GM23338 (cell line): Measurements from ENCODE around the gene CLDN11. TPM values are rescaled to one million over a fixed set of nuclear protein-coding genes. Genes with fewer than 3 reads are reported as not detected.

Experiments
- ATAC-seq: fragments of 200-7000 bp; cut with Tn5 transposase; 3 replicates; pipeline ENCODE4 v1.9.1; 2020
- DNase-seq: peaks from one replicate; pipeline ENCODE4 v3.0.0-alpha.2; 2015; ENCODE audit warnings: low spot score
- H2AFZ ChIP-seq: fragments of 200-600 bp; sonication (generic); 2 replicates; pipeline ENCODE4 v1.8.0; 2016; ENCODE audit warnings: antibody characterized with exemption, mild to moderate bottlenecking, moderate library complexity
- H3F3A ChIP-seq: fragments of 200-600 bp; sonication (generic); replicated peaks from 2 replicates; pipeline ENCODE4 v1.8.0; 2017; ENCODE audit warnings: antibody characterized with exemption, mixed run types, low read depth
- H3K27ac ChIP-seq: fragments of 200-600 bp; sonication (generic); 2 replicates; pipeline ENCODE4 v1.6.1; 2016; ENCODE audit warnings: low read depth
- H3K27me3 ChIP-seq: fragments of 200-600 bp; sonication (generic); 2 replicates; pipeline ENCODE4 v1.8.0; 2016; ENCODE audit warnings: mild to moderate bottlenecking, mixed run types, moderate library complexity; ENCODE audit not compliant: insufficient read depth
- H3K36me3 ChIP-seq: fragments of 200-600 bp; sonication (generic); 2 replicates; pipeline ENCODE4 v1.8.0; 2016; ENCODE audit warnings: mild to moderate bottlenecking; ENCODE audit not compliant: insufficient read depth
- H3K4me1 ChIP-seq: fragments of 200-600 bp; sonication (generic); 2 replicates; pipeline ENCODE4 v1.8.0; 2016; ENCODE audit warnings: mild to moderate bottlenecking, moderate library complexity; ENCODE audit not compliant: insufficient read depth
- H3K4me2 ChIP-seq: fragments of 200-600 bp; sonication (generic); 2 replicates; pipeline ENCODE4 v1.7.1; 2017; ENCODE audit warnings: mixed run types
- H3K4me3 ChIP-seq: fragments of 200-600 bp; sonication (generic); 2 replicates; pipeline ENCODE4 v1.6.1; 2016; ENCODE audit warnings: mixed run types
- H3K79me2 ChIP-seq: fragments of 200-600 bp; sonication (generic); replicated peaks from 2 replicates; pipeline ENCODE4 v1.8.0; 2017; ENCODE audit warnings: mild to moderate bottlenecking; ENCODE audit not compliant: insufficient read depth
- H3K9me2 ChIP-seq: fragments of 200-600 bp; sonication (generic); 2 replicates; pipeline ENCODE4 v1.8.0; 2017; ENCODE audit not compliant: insufficient read depth
- H4K20me1 ChIP-seq: fragments of 200-600 bp; sonication (generic); replicated peaks from 2 replicates; pipeline ENCODE4 v1.8.0; 2017; ENCODE audit warnings: mild to moderate bottlenecking; ENCODE audit not compliant: insufficient read depth
- H3K27ac Mint-ChIP-seq: 2 replicates; pipeline ENCODE4 v1.8.0; 2020; ENCODE audit warnings: inconsistent platforms, mild to moderate bottlenecking, moderate library complexity, mixed read lengths
- H3K27me3 Mint-ChIP-seq: 3 replicates; pipeline ENCODE4 v1.8.0; 2022; ENCODE audit warnings: low read depth, mild to moderate bottlenecking, moderate library complexity, mixed read lengths, inconsistent platforms; ENCODE audit not compliant: insufficient read depth, poor library complexity
- H3K36me3 Mint-ChIP-seq: 3 replicates; pipeline ENCODE4 v1.8.0; 2021; ENCODE audit warnings: low read depth, mild to moderate bottlenecking, inconsistent platforms, moderate library complexity, mixed read lengths
- H3K4me1 Mint-ChIP-seq: 3 replicates; pipeline ENCODE4 v1.8.0; 2020; ENCODE audit warnings: mild to moderate bottlenecking, inconsistent platforms, mixed read lengths
- H3K4me3 Mint-ChIP-seq: 3 replicates; pipeline ENCODE4 v1.8.0; 2021; ENCODE audit warnings: moderate library complexity, mild to moderate bottlenecking, inconsistent platforms, mixed read lengths
- H3K9me3 Mint-ChIP-seq: 3 replicates; pipeline ENCODE4 v1.8.0; 2020; ENCODE audit warnings: moderate library complexity, mild to moderate bottlenecking, inconsistent platforms, mixed read lengths
- CREB1 ChIP-seq: fragments of 250-450 bp; sonication (Bioruptor Pico); IDR thresholded peaks from 2 replicates; pipeline ENCODE4 v1.5.0; 2020; ENCODE audit warnings: low read depth, mild to moderate bottlenecking, moderate library complexity
- CTCF ChIP-seq, 2 experiments: fragments of 200-600 bp in 1 of 2; sonication (generic) in 1 of 2; conservative IDR thresholded peaks; 2 replicates each; pipeline versions ENCODE4 v1.5.1 to v1.6.1; 2016 to 2017; ENCODE audit warnings: antibody characterized with exemption in 2 of 2, low read depth in 2 of 2, mild to moderate bottlenecking in 2 of 2, moderate library complexity in 1 of 2
- ETS1 ChIP-seq: IDR thresholded peaks from 2 replicates; pipeline ENCODE4 v1.6.1; 2016; ENCODE audit warnings: antibody characterized with exemption
- EZH2 ChIP-seq: fragments of 200-600 bp; sonication (generic); IDR thresholded peaks from one replicate; pipeline ENCODE4 v1.8.0; 2017; ENCODE audit warnings: antibody characterized with exemption, mild to moderate bottlenecking, low read depth; ENCODE audit not compliant: unreplicated experiment
- EZH2phosphoT487 ChIP-seq: fragments of 200-600 bp; sonication (generic); IDR thresholded peaks from one replicate; pipeline ENCODE4 v1.8.1; 2018; ENCODE audit warnings: antibody characterized with exemption; ENCODE audit not compliant: unreplicated experiment
- JUNB ChIP-seq: IDR thresholded peaks from one replicate; pipeline ENCODE4 v1.6.1; 2016; ENCODE audit warnings: antibody characterized with exemption; ENCODE audit not compliant: unreplicated experiment
- NANOG ChIP-seq: IDR thresholded peaks from 2 replicates; pipeline ENCODE4 v1.6.1; 2016; ENCODE audit warnings: antibody characterized with exemption, borderline replicate concordance
- POLR2AphosphoS5 ChIP-seq: IDR thresholded peaks from 2 replicates; pipeline ENCODE4 v1.6.1; 2016; ENCODE audit warnings: antibody characterized with exemption, low read depth
- REST ChIP-seq: IDR thresholded peaks from one replicate; pipeline ENCODE4 v1.6.1; 2018; ENCODE audit warnings: antibody characterized with exemption; ENCODE audit not compliant: unreplicated experiment
- STAT1 ChIP-seq: IDR thresholded peaks from one replicate; pipeline ENCODE4 v1.6.1; 2016; ENCODE audit warnings: antibody characterized with exemption; ENCODE audit not compliant: unreplicated experiment
- ZNF114 ChIP-seq: fragments of 250-450 bp; sonication (Bioruptor Pico); IDR thresholded peaks from 2 replicates; pipeline ENCODE4 v1.5.0; 2020; ENCODE audit warnings: mild to moderate bottlenecking, moderate library complexity
- ZNF331 ChIP-seq: fragments of 250-450 bp; sonication (Bioruptor Pico); IDR thresholded peaks from 2 replicates; pipeline ENCODE4 v1.5.0; 2020; ENCODE audit warnings: low read depth, mild to moderate bottlenecking, moderate library complexity
- ZNF462 ChIP-seq: fragments of 250-450 bp; sonication (Bioruptor Pico); IDR thresholded peaks from 2 replicates; pipeline ENCODE4 v1.5.0; 2020; ENCODE audit warnings: mild to moderate bottlenecking, moderate library complexity
- polyA plus RNA-seq: library from polyadenylated mRNA; unstranded; fragments of >200 nt; fragmentation: Nextera tagmentation; extraction: Ambion mirVana; gene quantifications from 2 replicates; pipeline ENCODE4 v1.2.1, GENCODE V29; 2016
- total RNA-seq: library from RNA; depleted of rRNA; stranded (reverse); fragments of >200 nt; shearing (Covaris generic); gene quantifications from 2 replicates; pipeline ENCODE4 v1.2.3, GENCODE V29; 2014

CLDN11 gene
- total and polyA plus RNA-seq, 2 experiments from 2014 or later: 5.2 to 8.3 TPM

- DNase-seq: no peak
- no peaks in the 10 kb centered on the region for H3F3A ChIP-seq
- H3K27me3 ChIP-seq: no peaks in the 10 kb centered on the region
- TF ChIP-seq ZNF462 (CRISPR knock-in tag) (no peak), EZH2 (no peak), CREB1 (CRISPR knock-in tag) (no peak), CTCF (conservative IDR thresholded peaks at IDR 0.05; ENCODE audit: low read depth in 2 of 2) (no peak), JUNB (no peak), ZNF114 (CRISPR knock-in tag) (no peak), POLR2AphosphoS5 (no peak), STAT1 (no peak), EZH2phosphoT487 (no peak), ETS1 (no peak), REST (no peak), NANOG (no peak), ZNF331 (CRISPR knock-in tag) (no peak)
- no peaks in the 10 kb centered on the region for H3K9me3 Mint-ChIP-seq
- no peak overlapping the region for H3K4me3 Mint-ChIP-seq
- H3K4me1 ChIP-seq: peaks cover 4% of the 10 kb centered on the region
- no peak overlapping the region for H3K27ac ChIP-seq
- H3K9me2 ChIP-seq: no peaks in the 10 kb centered on the region
- H3K27me3 Mint-ChIP-seq: peaks cover 5% of the 10 kb centered on the region
- H3K36me3 ChIP-seq: no peaks in the 10 kb centered on the region
- no peak overlapping the region for H3K27ac Mint-ChIP-seq
- H3K4me3 ChIP-seq: no peak overlapping the region
- H3K4me2 ChIP-seq: no peak overlapping the region
- H2AFZ ChIP-seq: peak overlapping the region; percentile 56; the same call in 1 of the 2 replicates
- no peaks in the 10 kb centered on the region for H3K79me2 ChIP-seq
- ATAC-seq: no peak
- H4K20me1 ChIP-seq: no peaks in the 10 kb centered on the region
- no peaks in the 10 kb centered on the region for H3K36me3 Mint-ChIP-seq
- H3K4me1 Mint-ChIP-seq: peaks cover 4% of the 10 kb centered on the region
These were observed 29.9 kb downstream of the CLDN11 start for GRCh38 chr3:170448584-170448983.
